Measurements from ENCODE around the gene LYL1. TPM values are rescaled to one million over a fixed set of nuclear protein-coding genes. Genes with fewer than 3 reads are reported as not detected.

Gene LYL1
- total and polyA plus RNA-seq, 9 of the 15 experiments (the other 6 are each of a cell fraction or from before 2014, with no cell fraction given) = 1.3 to 266 (median 34.0) TPM

- TF ChIP-seq CTCF (IDR thresholded peaks at IDR 0.05 in 2 of 3, conservative IDR thresholded peaks at IDR 0.05 in 1 of 3; ENCODE audit: insufficient read depth in 2 of 3, low read depth in 1 of 3, low read length in 3 of 3) = peak; percentile 84 to 97 (median 94)
- 0 out of 2 replicates have a peak, but pooled peaks have one; percentile 31 for TF ChIP-seq KLF13 (tag; IDR thresholded peaks at IDR 0.05; ENCODE audit: borderline replicate concordance, low read depth)
- 0 out of 2 replicates have a peak, but pooled peaks have one; percentile 19 for TF ChIP-seq SMC3 (conservative IDR thresholded peaks at IDR 0.05; ENCODE audit: insufficient read depth, low read depth, low read length)
- TF ChIP-seq NR2C1 (IDR thresholded peaks at IDR 0.05) = no peak
- TF ChIP-seq NR2C1 (tag; IDR thresholded peaks at IDR 0.05) = no peak
- TF ChIP-seq, protein P1, sequence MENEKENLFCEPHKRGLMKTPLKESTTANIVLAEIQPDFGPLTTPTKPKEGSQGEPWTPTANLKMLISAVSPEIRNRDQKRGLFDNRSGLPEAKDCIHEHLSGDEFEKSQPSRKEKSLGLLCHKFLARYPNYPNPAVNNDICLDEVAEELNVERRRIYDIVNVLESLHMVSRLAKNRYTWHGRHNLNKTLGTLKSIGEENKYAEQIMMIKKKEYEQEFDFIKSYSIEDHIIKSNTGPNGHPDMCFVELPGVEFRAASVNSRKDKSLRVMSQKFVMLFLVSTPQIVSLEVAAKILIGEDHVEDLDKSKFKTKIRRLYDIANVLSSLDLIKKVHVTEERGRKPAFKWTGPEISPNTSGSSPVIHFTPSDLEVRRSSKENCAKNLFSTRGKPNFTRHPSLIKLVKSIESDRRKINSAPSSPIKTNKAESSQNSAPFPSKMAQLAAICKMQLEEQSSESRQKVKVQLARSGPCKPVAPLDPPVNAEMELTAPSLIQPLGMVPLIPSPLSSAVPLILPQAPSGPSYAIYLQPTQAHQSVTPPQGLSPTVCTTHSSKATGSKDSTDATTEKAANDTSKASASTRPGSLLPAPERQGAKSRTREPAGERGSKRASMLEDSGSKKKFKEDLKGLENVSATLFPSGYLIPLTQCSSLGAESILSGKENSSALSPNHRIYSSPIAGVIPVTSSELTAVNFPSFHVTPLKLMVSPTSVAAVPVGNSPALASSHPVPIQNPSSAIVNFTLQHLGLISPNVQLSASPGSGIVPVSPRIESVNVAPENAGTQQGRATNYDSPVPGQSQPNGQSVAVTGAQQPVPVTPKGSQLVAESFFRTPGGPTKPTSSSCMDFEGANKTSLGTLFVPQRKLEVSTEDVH (IDR thresholded peaks at IDR 0.05; ENCODE audit: low read depth, partially characterized antibody) = no peak
- TF ChIP-seq SAFB2 (IDR thresholded peaks at IDR 0.05; ENCODE audit: borderline replicate concordance, low read depth, low read length, severe bottlenecking) = no peak
- TF ChIP-seq SIRT6 (IDR thresholded peaks at IDR 0.05; ENCODE audit: low read depth, low read length) = no peak
- peak in 1 of 3 experiments; percentile 11 for TF ChIP-seq YY1 (IDR thresholded peaks at IDR 0.05; ENCODE audit: borderline replicate concordance in 1 of 3, control insufficient read depth in 1 of 3, extremely low read depth in 1 of 3, insufficient read depth in 3 of 3, insufficient read length in 1 of 3, insufficient replicate concordance in 2 of 3, low read depth in 1 of 3, low read length in 2 of 3)
- no peak for TF ChIP-seq CBFB (CRISPR knock-in tag; IDR thresholded peaks at IDR 0.05)
- TF ChIP-seq ZNF23 (CRISPR knock-in tag; IDR thresholded peaks at IDR 0.05) = no peak
- 0 out of 2 replicates have a peak, but pooled peaks have one; percentile 35 for TF ChIP-seq EP400 (IDR thresholded peaks at IDR 0.05)
- no peak for TF ChIP-seq CEBPZ (IDR thresholded peaks at IDR 0.05; ENCODE audit: borderline replicate concordance, low read depth, low read length)
These were observed 1.6 kb downstream of the LYL1 start (continued) for GRCh38 chr19:13100841-13101589.

Data from K562 (cell line).